ENCODE results near the gene DCTN3.

Gene DCTN3

GRCh38 chr9:34591248-34591916 is 28.9 kb downstream of the DCTN3 start:
- TF ChIP-seq, protein P1, sequence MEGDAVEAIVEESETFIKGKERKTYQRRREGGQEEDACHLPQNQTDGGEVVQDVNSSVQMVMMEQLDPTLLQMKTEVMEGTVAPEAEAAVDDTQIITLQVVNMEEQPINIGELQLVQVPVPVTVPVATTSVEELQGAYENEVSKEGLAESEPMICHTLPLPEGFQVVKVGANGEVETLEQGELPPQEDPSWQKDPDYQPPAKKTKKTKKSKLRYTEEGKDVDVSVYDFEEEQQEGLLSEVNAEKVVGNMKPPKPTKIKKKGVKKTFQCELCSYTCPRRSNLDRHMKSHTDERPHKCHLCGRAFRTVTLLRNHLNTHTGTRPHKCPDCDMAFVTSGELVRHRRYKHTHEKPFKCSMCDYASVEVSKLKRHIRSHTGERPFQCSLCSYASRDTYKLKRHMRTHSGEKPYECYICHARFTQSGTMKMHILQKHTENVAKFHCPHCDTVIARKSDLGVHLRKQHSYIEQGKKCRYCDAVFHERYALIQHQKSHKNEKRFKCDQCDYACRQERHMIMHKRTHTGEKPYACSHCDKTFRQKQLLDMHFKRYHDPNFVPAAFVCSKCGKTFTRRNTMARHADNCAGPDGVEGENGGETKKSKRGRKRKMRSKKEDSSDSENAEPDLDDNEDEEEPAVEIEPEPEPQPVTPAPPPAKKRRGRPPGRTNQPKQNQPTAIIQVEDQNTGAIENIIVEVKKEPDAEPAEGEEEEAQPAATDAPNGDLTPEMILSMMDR (IDR thresholded peaks at IDR 0.05; ENCODE audit: low read depth, low read length): peak; percentile 87
- DNase-seq (ENCODE audit: low read depth, low spot score): peak; percentile 61
- in situ Hi-C loops (cut with HindIII; ENCODE audit: low sequenced_read_pairs): no loop called here
- H3K4me3 ChIP-seq (ENCODE audit: low read depth, low read length): no peak overlapping the region

DNA sequence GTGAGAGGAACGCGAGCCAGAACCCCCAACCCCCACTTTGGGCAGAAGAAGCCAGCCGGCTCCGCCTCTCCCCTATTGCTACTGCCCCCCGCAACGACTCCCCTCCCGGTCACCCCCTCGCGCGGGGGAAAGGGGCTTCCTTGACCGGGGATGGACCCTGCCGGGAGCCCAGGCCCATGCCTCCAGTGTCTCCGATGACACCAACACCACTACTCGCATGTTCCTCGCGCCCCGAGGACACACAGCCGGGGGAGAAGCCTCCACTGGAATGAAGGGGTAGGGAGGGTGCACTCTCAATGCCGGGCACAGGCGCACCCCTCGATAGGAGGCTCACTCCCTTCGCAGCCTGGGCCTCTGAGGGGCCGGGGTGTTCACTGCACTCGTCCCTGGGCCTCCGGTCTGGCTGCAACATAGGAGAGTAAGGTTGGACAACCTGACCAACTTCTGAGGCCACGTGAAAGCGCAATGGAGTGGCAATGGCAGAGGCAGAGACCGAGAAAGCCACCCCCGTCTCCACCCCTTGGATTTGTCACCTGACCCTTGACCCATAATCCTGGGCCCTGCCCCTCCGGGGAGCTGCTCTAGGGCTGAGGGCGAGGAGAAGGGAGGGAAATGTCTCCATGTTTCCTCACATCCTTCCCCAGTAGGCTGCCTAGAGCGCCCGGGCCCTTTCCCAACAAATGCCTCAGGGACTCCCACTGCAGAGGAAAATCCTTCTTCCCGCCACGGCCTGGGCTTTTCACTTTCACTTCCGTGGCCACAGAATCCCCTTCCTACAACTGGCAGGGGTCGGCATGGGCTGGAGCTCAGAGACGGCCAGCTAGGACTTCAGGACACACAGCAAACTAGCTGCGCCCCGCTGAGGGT is 29.7 kb downstream of the DCTN3 start:
- no peak overlapping the region for H3K4me3 ChIP-seq (ENCODE audit: low read depth, low read length)
- TF ChIP-seq, protein P1 (IDR thresholded peaks at IDR 0.05; ENCODE audit: low read depth, low read length): no peak
- no peak for DNase-seq (ENCODE audit: low read depth, low spot score)
- in situ Hi-C loops (cut with HindIII; ENCODE audit: low sequenced_read_pairs): no loop called here

GRCh38 chr9:34589636-34590380 is 30.5 kb downstream of the DCTN3 start, which contains the start of gene CNTFR:
Gene CNTFR, minus strand, starts transcription at chr9:34589724. Its CDS starts 20,743 bp downstream, at chr9:34568981.
- H3K4me3 ChIP-seq (ENCODE audit: low read depth, low read length): no peak within 1 kb of the TSS
- in situ Hi-C loops (cut with HindIII; ENCODE audit: low sequenced_read_pairs): no loop called here
- TF ChIP-seq, protein P1 (IDR thresholded peaks at IDR 0.05; ENCODE audit: low read depth, low read length): no peak
- no peak for DNase-seq (ENCODE audit: low read depth, low spot score)

DNA sequence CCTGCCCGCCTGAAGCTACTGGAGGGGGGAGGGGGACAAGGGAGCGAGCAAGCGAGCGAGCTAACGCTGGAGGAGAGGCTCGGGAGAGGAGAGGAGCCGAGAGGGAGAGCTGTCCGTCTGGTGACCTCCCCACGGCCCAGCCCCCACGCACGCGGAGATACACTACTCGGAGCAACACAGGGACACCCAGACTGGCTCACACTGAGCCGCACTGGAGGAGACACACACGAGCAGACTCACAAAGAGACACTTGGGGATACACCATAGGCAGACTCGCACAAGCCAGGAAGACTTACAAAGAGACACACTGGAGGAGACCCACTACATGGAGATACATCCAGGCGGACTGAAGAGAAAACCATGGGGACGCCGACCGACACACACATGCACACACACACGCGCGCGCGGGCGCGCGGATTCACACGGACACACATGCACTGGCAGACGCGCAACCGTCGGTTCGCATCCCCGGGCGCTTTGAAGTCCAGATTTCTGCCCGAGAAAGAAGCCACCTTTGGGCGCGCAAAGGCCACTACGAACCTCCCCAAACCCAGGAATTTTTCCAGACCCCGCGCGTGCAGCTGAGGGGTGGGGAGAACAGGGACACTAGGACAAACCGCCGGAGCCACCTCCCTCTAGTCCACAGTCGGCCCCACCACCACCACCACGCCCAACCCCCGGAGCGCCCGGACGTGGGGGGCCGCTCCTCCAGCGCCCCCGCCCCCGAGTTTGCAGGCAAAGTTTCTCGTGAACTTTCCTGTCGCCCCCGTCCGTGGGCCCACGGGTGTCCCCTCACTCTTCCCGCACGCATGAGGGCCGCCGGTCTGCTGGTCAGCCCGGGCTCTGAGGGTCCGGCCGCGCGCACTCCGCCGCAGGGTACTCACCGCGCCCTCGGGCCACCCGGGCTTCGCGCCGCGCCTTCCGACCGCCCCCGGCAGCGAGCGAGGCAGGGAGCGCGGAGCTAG is 31.3 kb downstream of the DCTN3 start:
- DNase-seq (ENCODE audit: low read depth, low spot score): no peak
- in situ Hi-C loops (cut with HindIII; ENCODE audit: low sequenced_read_pairs): no loop called here
- TF ChIP-seq, protein P1 (IDR thresholded peaks at IDR 0.05; ENCODE audit: low read depth, low read length): no peak
- H3K4me3 ChIP-seq (ENCODE audit: low read depth, low read length): no peak overlapping the region

DNA sequence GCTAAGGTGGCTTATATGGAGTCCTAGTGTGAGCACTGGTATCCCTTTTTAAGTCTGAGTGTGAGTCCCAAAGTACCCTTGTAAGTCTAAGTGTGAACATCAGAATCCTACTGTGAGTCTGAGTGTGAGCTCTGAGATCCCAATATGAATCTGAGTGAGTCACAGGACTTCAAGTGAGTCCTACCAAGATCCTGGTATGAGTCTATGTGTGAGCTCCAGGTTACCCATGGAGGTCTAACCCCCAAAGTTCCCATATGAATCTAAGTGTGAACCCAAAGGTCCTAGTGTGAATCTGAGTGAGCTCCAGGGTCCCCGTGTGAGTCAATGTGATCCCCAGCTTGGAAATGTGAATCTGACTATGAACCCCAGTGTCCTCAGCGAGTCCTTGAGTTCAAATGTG is 33.0 kb downstream of the DCTN3 start:
- in situ Hi-C loops (cut with HindIII; ENCODE audit: low sequenced_read_pairs): no loop called here
- no peak for DNase-seq (ENCODE audit: low read depth, low spot score)
- TF ChIP-seq, protein P1 (IDR thresholded peaks at IDR 0.05; ENCODE audit: low read depth, low read length): no peak
- H3K4me3 ChIP-seq (ENCODE audit: low read depth, low read length): no peak overlapping the region

Measured in astrocyte of the spinal cord (primary cell).